Astrocyte of the cerebellum (primary cell): ENCODE results near the gene PIAS2.

ENCODE experiments used
- DNase-seq: peaks from one replicate; pipeline ENCODE4 v3.0.0-alpha.2; 2011; ENCODE audit warnings: low read depth
- H3K4me3 ChIP-seq: 2 replicates; pipeline ENCODE4 v1.5.1; 2011; ENCODE audit warnings: mild to moderate bottlenecking, low read depth, low read length, moderate library complexity
- CTCF ChIP-seq: IDR thresholded peaks from 2 replicates; pipeline ENCODE4 v1.5.1; 2012; ENCODE audit warnings: low read length, low read depth, moderate library complexity, mild to moderate bottlenecking; ENCODE audit errors: missing control alignments
- in situ Hi-C: cut with HindIII; loops from 2 replicates; pipeline ENCODE4 v1.10.0; 2017; ENCODE audit warnings: low sequenced_read_pairs

Gene PIAS2

GRCh38 chr18:46899274-46899948 is 17.9 kb downstream of the PIAS2 start:
- no peak overlapping the region for H3K4me3 ChIP-seq
- no peak for DNase-seq
- TF ChIP-seq CTCF: no peak
- in situ Hi-C loops: no loop called here

- no peak overlapping the region for H3K4me3 ChIP-seq
- no peak for DNase-seq
- in situ Hi-C loops: no loop called here
- no peak for TF ChIP-seq CTCF
Observed at GRCh38 chr18:46894124-46894523, 23.2 kb downstream of the PIAS2 start.

GRCh38 chr18:46893360-46893759 is 23.9 kb downstream of the PIAS2 start:
- in situ Hi-C loops: no loop called here

GRCh38 chr18:46892842-46893241 is 24.5 kb downstream of the PIAS2 start:
- in situ Hi-C loops: no loop called here
- no peak overlapping the region for H3K4me3 ChIP-seq
- TF ChIP-seq CTCF: no peak
- no peak for DNase-seq

More at GRCh38 chr18:46893360-46893759, 23.9 kb downstream of the PIAS2 start:
- TF ChIP-seq CTCF: no peak
- no peak overlapping the region for H3K4me3 ChIP-seq
- no peak for DNase-seq

- no peak for TF ChIP-seq CTCF
- no peak overlapping the region for H3K4me3 ChIP-seq
- DNase-seq: no peak
- in situ Hi-C loops: no loop called here
Observed at GRCh38 chr18:46891742-46892214, 25.5 kb downstream of the PIAS2 start.

GRCh38 chr18:46888965-46889364 is 28.3 kb downstream of the PIAS2 start:
- TF ChIP-seq CTCF: no peak
- no peak for DNase-seq
- no peak overlapping the region for H3K4me3 ChIP-seq
- in situ Hi-C loops: no loop called here
